Skeletal muscle satellite cell (primary cell): ENCODE results near the gene SNRNP70.
A peak's percentile ranks its signal among the peaks of the same experiment; 100 is the strongest.
"Not testable (repeated sequence)": the region's sequence is repeated elsewhere in the genome, so short reads cannot be mapped to it uniquely, and the experiment has no call there.

Experiments
- H3K27me3 ChIP-seq: 2 replicates; pipeline ENCODE4 v1.7.0; 2013; ENCODE audit warnings: low read length; ENCODE audit not compliant: control insufficient read depth, insufficient read depth
- H3K36me3 ChIP-seq: 2 replicates; pipeline ENCODE4 v1.7.0; 2013; ENCODE audit warnings: mild to moderate bottlenecking, control low read depth, low read length; ENCODE audit not compliant: insufficient read depth
- H3K4me1 ChIP-seq: 2 replicates; pipeline ENCODE4 v1.7.0; 2013; ENCODE audit warnings: low read length; ENCODE audit not compliant: control insufficient read depth, insufficient read depth
- H3K4me2 ChIP-seq: 2 replicates; pipeline ENCODE4 v1.7.0; 2013; ENCODE audit warnings: mild to moderate bottlenecking, low read length
- H3K4me3 ChIP-seq: 2 replicates; pipeline ENCODE4 v1.7.0; 2013; ENCODE audit warnings: low read length
- H3K9ac ChIP-seq: 2 replicates; pipeline ENCODE4 v1.7.0; 2013; ENCODE audit warnings: mild to moderate bottlenecking, low read depth, low read length, moderate library complexity
- H3K9me3 ChIP-seq: replicated peaks from 2 replicates; pipeline ENCODE4 v1.7.0; 2013; ENCODE audit warnings: mild to moderate bottlenecking, control low read depth, low read length

SNRNP70 gene

DNA sequence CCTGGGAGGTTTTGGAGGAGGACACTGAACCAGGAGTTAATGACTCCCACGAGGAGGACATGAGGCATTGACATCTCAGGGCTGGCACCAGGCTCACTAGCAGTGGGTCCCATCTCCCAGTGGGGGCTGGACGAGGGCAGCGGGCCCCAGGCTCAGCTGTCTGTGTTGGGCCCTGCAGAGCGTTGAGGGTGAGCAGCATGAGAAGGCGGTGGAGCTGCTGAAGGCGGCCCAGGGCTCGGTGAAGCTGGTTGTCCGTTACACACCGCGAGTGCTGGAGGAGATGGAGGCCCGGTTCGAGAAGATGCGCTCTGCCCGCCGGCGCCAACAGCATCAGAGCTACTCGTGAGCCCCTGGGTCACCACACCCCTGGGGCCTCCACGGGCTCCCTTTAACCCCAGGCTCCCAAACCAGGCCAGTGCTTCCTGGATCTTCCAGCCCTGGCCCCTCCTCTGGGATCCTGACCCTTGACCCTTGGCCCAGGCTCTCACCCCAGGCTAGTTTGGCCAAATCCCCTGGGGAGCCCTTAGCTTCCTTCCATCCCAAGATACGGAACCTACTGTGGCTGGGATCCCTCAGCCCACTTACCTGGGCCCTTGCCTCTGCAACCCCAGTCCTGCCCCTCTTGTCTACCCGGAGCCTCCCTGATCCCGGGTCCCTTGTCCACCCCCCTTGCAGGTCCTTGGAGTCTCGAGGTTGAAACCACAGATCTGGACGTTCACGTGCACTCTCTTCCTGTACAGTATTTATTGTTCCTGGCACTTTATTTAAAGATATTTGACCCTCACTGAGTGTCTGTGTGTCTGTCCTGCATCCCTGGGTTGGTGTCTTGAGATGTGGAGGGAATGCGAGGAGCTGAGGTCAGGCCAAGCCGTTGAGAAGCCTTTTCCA lies 32.7 kb downstream of the SNRNP70 start:
- no peaks in the 10 kb centered on the region for H3K9me3 ChIP-seq
- H3K4me3 ChIP-seq, result peak overlapping the region; percentile 93
- peaks cover 28% of the 10 kb centered on the region for H3K4me1 ChIP-seq
- H3K27me3 ChIP-seq, result peaks cover 10% of the 10 kb centered on the region
- peak overlapping the region; percentile 100 for H3K4me2 ChIP-seq
- H3K9ac ChIP-seq, result peak overlapping the region; percentile 85
- peaks cover 4% of the 10 kb centered on the region for H3K36me3 ChIP-seq

DNA sequence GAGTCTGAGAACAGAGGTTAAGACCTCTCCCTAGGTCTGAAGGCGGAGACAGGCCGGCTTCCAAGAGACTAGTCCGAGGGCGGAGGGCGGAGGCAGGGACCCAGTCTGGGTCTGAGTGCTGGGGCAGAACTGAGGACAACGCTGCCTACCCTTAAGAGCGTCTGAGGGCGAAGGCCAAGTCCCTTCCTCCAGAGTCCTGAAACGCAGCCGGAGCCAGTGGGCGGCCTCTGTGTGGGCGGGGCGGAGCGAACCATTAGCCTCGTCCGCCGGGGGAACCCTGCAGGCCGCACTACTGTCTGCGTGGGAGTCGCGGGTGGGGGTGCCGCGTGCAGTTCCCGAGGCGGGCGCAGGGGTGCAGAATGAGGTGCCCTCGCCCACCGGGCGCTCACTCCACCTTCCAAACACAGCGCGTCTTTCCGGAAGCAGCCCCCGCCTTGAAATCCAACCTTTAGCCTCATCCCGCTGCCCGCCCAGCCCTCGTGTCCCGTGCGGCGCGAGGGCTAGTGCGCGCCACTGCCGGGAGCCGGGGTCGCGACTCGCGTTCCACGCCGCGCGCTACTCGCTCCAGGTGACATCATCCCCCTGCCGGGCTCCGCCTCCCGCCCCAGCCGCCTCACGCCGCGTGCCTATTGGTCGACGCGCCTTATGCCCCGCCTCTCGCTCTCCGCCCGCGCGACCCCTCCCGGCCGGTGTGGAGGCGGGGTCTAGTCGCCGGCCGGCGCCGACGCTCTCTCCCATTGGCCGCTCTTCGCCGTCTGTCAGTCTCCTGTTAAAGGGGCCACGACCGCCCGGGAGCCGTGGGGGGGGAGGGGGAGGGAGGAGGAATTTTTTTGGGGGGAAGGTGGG lies 33.5 kb downstream of the SNRNP70 start, which contains the start of gene C19orf73:
Gene C19orf73, minus strand, starts transcription at position 579 of the 846 bp plus-strand sequence. Its CDS starts 121 bp downstream, at position 458.
- Histone ChIP-seq H3K36me3 (peaks cover 4% of the 10 kb centered on the region), H3K9me3 (no peaks in the 10 kb centered on the region), H3K27me3 (peaks cover 10% of the 10 kb centered on the region), H3K9ac (peak within 1 kb of the TSS; percentile 85), H3K4me3 (peak within 1 kb of the TSS; percentile 93), H3K4me2 (peak within 1 kb of the TSS; percentile 100), H3K4me1 (peaks cover 25% of the 10 kb centered on the region)

DNA sequence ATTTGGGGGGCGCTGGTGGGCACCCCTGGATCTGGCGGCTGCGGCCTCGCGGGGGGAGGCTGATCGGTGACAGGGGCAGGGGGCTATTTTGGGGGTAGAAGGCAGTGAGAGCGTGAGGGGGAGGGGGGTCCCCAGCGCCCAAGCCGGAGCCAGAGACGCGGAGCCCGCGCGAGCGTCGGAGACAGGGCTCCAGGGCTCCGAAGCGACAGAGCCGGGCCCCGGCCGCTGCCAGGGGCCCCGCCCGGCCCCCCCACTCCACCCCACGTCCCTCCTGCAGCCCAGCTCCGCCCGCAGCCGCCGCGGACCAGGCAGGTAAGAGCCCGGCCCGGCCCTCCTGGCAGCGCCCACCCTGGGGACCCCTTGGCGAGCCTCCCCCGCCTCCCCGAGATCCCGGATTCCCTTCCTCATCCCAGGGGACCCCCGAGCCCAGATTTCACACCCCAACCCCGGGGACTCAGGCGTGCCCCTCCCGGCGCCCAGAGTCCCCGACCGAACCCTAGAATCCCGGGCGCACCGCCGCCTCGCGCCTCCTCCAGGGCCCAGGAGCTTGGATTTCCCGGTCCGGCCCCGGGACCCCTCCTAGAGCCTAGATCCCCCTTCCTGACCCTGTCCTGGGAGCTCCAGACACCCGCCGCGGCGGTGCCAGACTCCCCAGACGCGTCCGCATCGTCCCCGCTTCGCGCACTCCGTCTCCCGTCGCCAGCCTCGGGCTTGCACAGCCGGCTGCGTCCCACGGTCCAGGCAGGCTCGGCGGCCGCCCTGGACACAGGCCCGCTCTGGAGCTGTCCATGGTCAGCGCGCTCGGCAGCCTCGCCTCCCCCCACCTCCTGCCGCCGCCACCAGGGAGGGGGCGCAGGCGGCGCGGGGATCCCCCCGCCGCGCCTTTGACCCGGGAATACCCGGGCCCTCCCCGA lies 34.4 kb downstream of the SNRNP70 start, which contains the start of gene PPFIA3:
Gene PPFIA3, plus strand, starts transcription at position 134 of the 914 bp plus-strand sequence. CDS start 8,330 bp downstream, outside the sequence.
- Histone ChIP-seq H3K4me1 (peaks cover 22% of the 10 kb centered on the region), H3K36me3 (peaks cover 4% of the 10 kb centered on the region), H3K9ac (peak within 1 kb of the TSS; percentile 85), H3K4me3 (peak within 1 kb of the TSS; percentile 93), H3K27me3 (peaks cover 10% of the 10 kb centered on the region), H3K9me3 (no peaks in the 10 kb centered on the region), H3K4me2 (peak within 1 kb of the TSS; percentile 100)

DNA sequence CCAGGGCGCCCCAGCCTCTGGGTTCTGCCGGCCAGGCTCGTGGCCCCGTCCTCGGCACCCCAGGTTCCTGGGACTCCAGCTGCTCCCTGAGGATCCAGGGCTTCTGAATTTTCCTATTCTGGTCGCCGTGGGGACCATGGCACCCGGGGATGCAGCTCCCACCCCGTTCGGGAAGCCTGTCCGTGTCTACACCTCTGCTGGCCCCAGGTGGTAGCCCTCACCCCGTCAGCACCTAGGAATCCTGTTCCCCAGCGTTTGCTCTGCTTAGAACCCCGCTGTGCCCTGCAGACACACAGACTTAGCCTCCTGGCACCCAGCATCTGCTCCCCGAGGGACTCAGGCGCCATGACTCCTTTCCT lies 35.1 kb downstream of the SNRNP70 start:
- Histone ChIP-seq H3K27me3 (peaks cover 14% of the 10 kb centered on the region), H3K4me3 (no peak overlapping the region), H3K4me1 (peaks cover 19% of the 10 kb centered on the region), H3K36me3 (peaks cover 4% of the 10 kb centered on the region), H3K9me3 (no peaks in the 10 kb centered on the region), H3K9ac (no peak overlapping the region), H3K4me2 (peak overlapping the region; percentile 92)

DNA sequence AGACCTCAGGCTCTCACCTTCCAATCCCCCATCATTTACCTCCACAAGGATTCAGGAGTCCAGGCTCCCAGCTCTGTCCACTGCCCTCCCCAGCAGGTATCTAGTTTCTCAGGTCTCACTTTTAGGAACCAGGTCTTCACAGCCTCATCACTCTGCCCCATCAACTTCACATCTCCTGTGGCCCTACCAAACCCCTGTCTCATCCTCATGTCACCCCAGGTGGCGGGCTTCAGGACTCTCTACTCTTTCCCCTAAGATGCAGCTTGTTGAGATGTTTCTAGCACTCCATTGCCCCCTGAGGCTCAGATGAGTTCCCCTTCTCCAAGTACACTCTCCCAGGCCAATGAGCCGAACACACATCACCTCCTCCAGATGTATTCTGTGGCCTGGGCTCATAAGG lies 35.6 kb downstream of the SNRNP70 start:
- Histone ChIP-seq H3K4me3 (no peak overlapping the region), H3K4me1 (peaks cover 17% of the 10 kb centered on the region), H3K4me2 (no peak overlapping the region)

DNA sequence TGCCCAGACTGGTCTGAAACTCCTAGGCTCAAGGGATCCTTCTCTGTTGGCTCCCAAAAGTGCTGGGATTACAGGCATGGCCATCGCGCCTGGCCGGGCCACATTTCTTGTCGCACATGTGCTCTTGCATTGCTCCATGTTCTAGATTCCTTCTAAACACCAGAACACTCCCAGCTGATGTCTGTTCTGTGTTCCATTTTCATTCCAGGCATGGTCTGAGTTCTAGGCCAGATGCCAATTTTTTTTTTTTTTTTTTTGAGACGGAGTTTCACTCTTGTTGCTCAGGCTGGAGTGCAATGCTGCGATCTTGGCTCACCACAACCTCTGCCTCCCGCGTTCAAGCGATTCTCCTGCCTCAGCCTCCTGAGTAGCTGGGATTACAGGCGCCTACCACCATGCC lies 36.6 kb downstream of the SNRNP70 start:
- not testable (repeated sequence) for H3K9me3 ChIP-seq, H3K4me3 ChIP-seq, H3K4me2 ChIP-seq, H3K36me3 ChIP-seq, H3K9ac ChIP-seq
- peaks cover 14% of the 10 kb centered on the region for H3K27me3 ChIP-seq
- H3K4me1 ChIP-seq, result peaks cover 17% of the 10 kb centered on the region

More for the DNA sequence above, 35.6 kb downstream of the SNRNP70 start:
- Histone ChIP-seq H3K9ac (no peak overlapping the region), H3K36me3 (peaks cover 4% of the 10 kb centered on the region), H3K27me3 (peaks cover 14% of the 10 kb centered on the region), H3K9me3 (no peaks in the 10 kb centered on the region)

DNA sequence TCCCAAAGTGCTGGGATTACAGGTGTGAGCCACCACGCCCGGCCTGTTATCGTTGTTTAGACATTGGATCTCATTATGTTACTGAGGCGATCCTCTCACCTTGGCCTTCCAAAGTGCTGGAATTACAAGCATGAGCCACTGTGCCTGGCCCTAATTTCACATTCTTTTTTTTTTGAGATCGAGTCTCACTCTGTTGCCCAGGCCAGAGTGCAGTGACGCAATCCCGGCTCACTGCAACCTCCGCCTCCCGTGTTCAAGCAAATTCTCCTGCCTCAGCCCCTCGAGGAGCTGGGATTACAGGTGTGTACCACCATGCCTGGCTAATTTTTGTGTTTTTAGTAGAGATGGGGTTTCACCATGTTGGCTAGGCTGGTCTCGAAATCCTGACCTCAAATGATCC lies 38.0 kb downstream of the SNRNP70 start:
- H3K4me2 ChIP-seq, H3K9ac ChIP-seq, H3K4me3 ChIP-seq, H3K9me3 ChIP-seq, H3K36me3 ChIP-seq: not testable (repeated sequence)
- H3K27me3 ChIP-seq, result peaks cover 14% of the 10 kb centered on the region
- peaks cover 14% of the 10 kb centered on the region for H3K4me1 ChIP-seq

DNA sequence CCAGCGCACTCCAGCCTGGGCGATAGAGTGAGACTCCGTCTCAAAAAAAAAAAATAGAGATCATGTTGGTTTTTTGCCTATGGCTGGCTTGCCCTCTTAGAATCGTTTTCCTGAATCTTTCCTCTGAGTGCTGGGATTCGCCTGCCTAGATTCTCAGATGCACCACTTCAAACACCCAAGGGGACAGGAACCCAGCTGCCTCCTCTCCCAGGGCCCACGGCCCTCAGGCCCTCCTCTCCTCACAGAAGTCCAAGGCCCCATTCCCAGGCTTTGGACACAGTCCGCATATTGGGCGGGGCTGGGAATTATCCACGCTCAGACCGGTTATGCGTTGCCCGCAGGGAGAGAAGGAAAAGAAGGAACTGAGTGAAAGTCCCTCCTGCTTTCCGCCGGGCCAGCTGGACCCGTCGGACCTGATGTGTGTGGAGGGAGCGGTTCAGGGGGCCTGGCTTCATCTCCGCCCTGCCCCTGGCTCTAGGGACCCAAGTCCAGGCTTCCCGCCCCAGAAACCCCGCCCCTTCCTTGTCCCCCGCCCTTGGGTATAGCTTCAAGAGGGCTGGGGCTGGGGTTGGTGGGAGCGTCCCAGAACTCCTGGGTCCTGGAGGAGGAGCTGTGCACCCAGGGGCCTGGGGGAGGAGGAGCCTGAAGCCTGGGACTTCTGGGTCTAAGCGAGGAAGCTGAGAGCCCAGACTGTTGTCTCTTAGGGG lies 39.9 kb downstream of the SNRNP70 start:
- Histone ChIP-seq H3K9ac (no peak overlapping the region), H3K27me3 (peaks cover 20% of the 10 kb centered on the region), H3K4me1 (peaks cover 9% of the 10 kb centered on the region), H3K4me2 (no peak overlapping the region), H3K4me3 (no peak overlapping the region), H3K9me3 (no peaks in the 10 kb centered on the region), H3K36me3 (no peaks in the 10 kb centered on the region)

DNA sequence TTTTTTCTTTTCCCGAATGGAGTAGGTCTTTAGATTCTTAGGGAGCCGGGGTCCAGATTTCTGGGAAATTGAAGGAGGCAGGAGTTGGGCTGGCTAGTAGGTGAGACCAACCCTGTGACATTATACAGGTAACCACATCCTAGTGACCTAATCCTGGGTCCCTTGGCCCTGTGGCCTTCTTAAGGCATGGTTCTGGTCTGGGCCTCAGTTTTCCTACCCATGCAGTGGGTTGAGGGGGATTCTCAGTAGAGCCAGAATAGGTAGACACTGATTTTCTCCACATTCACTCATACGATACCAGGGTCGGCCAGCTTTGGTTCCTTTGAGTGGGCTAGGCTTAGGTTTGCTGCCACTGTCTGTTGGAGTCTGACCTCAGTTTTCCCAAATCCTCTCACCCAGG lies 41.3 kb downstream of the SNRNP70 start:
- H3K4me3 ChIP-seq, result no peak overlapping the region
- no peaks in the 10 kb centered on the region for H3K36me3 ChIP-seq
- H3K27me3 ChIP-seq, result peaks cover 15% of the 10 kb centered on the region
- no peaks in the 10 kb centered on the region for H3K9me3 ChIP-seq
- no peak overlapping the region for H3K4me2 ChIP-seq
- H3K4me1 ChIP-seq, result peaks cover 9% of the 10 kb centered on the region
- no peak overlapping the region for H3K9ac ChIP-seq

DNA sequence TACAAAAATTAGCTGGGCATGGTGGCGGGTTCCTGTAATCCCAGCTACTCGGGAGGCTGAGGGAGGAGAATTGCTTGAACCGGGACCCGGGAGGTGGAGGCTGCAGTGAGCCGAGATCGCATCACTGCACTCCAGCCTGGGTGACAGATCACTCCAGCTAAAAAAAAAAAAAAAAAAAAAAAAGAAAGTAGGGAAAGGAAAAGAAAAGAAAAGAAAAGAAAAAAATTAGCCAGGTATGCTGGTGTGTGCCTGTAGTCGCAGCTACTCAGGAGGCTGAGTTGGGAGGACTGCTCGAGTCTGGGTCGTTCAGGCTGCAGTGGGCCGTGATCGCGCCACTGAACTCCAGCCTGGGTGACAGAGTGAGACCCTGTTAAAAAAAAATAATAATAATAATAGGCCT lies 42.0 kb downstream of the SNRNP70 start:
- H3K27me3 ChIP-seq, result peaks cover 15% of the 10 kb centered on the region

More for the DNA sequence above, 42.0 kb downstream of the SNRNP70 start:
- not testable (repeated sequence) for H3K4me1 ChIP-seq, H3K9ac ChIP-seq, H3K36me3 ChIP-seq, H3K9me3 ChIP-seq, H3K4me3 ChIP-seq
- H3K4me2 ChIP-seq, result peak overlapping the region; percentile 64
